H1 (cell line): ENCODE data around the gene KRTAP12-3. TPM values are rescaled to one million over a fixed set of nuclear protein-coding genes. Genes with fewer than 3 reads are reported as not detected.

Experiments used
- BRCA1 ChIP-seq: IDR thresholded peaks from 2 replicates; pipeline ENCODE4 v1.6.1; 2012; ENCODE audit warnings: low read depth, low read length, improper control_type of control experiment
- CBX5 ChIP-seq: fragments of 300-800, 300-1000 bp; sonication (generic); IDR thresholded peaks from 2 replicates; pipeline ENCODE4 v1.7.1; 2016; ENCODE audit warnings: antibody characterized with exemption, low read length, low read depth
- CBX8 ChIP-seq: fragments of 300-800, 300-1000 bp; sonication (generic); IDR thresholded peaks from 2 replicates; pipeline ENCODE4 v1.7.1; 2016; ENCODE audit warnings: low read depth, low read length, borderline replicate concordance
- EP300 ChIP-seq, 2 experiments: IDR thresholded peaks; 1 replicate in 1 of 2; 2 replicates in 1 of 2; pipeline ENCODE4 v1.6.1; 2011 to 2012; ENCODE audit warnings: low read depth in 2 of 2, low read length in 2 of 2, mild to moderate bottlenecking in 2 of 2, borderline replicate concordance in 1 of 2, inconsistent platforms in 1 of 2, moderate library complexity in 1 of 2
- NRF1 ChIP-seq: IDR thresholded peaks from 2 replicates; pipeline ENCODE4 v1.6.1; 2011; ENCODE audit warnings: mild to moderate bottlenecking, low read depth, low read length, improper control_type of control experiment
- SIN3A ChIP-seq, 2 experiments: IDR thresholded peaks in 1 of 2; conservative IDR thresholded peaks in 1 of 2; 2 replicates each; pipeline ENCODE4 v1.6.1; 2011 to 2012; ENCODE audit warnings: low read length in 2 of 2, improper control_type of control experiment in 1 of 2, low read depth in 1 of 2, mild to moderate bottlenecking in 1 of 2
- SUZ12 ChIP-seq: fragments of 200-600 bp; sonication (generic); IDR thresholded peaks from 2 replicates; pipeline ENCODE4 v1.6.1; 2012; ENCODE audit warnings: mild to moderate bottlenecking, inconsistent platforms, low read length, moderate library complexity, mixed read lengths
- polyA plus RNA-seq, 7 experiments: library from polyadenylated mRNA; depleted of rRNA in 3 of 7; stranded (reverse) in 5 of 7; unstranded in 2 of 7; fragments of >200 nt in 5 of 7; fragments of 200-250 nt in 2 of 7; gene quantifications; 1 replicate in 5 of 7; 2 replicates in 1 of 7; 4 replicates in 1 of 7; pipeline versions ENCODE4 v1.2.1 to v1.2.3, GENCODE V29; 2011 to 2013; ENCODE audit warnings: missing spikeins in 2 of 7, mixed read lengths in 2 of 7
- total RNA-seq: library from RNA; stranded (reverse); fragmentation: NEBNext Ultra II Directional; extraction: Animal tissue kit (Norgen Biotek cat#: 25700); gene quantifications from 2 replicates; pipeline ENCODE4 v1.2.1, GENCODE V29; 2021
- TF ChIP-seq, protein P1 (sequence below), 3 experiments: IDR thresholded peaks; 1 replicate in 2 of 3; 2 replicates in 1 of 3; pipeline versions ENCODE4 v1.5.1 to v1.6.1; 2011; ENCODE audit warnings: low read length in 3 of 3, mild to moderate bottlenecking in 3 of 3, inconsistent platforms in 2 of 3, low read depth in 1 of 3, moderate library complexity in 1 of 3; ENCODE audit not compliant: insufficient read depth in 1 of 3; ENCODE audit errors: control extremely low read depth in 1 of 3

Gene KRTAP12-3
- total and polyA plus RNA-seq, 2 of the 8 experiments (the other 6 are each of a cell fraction or from before 2014, with no cell fraction given), result not detected

- TF ChIP-seq, protein P1, sequence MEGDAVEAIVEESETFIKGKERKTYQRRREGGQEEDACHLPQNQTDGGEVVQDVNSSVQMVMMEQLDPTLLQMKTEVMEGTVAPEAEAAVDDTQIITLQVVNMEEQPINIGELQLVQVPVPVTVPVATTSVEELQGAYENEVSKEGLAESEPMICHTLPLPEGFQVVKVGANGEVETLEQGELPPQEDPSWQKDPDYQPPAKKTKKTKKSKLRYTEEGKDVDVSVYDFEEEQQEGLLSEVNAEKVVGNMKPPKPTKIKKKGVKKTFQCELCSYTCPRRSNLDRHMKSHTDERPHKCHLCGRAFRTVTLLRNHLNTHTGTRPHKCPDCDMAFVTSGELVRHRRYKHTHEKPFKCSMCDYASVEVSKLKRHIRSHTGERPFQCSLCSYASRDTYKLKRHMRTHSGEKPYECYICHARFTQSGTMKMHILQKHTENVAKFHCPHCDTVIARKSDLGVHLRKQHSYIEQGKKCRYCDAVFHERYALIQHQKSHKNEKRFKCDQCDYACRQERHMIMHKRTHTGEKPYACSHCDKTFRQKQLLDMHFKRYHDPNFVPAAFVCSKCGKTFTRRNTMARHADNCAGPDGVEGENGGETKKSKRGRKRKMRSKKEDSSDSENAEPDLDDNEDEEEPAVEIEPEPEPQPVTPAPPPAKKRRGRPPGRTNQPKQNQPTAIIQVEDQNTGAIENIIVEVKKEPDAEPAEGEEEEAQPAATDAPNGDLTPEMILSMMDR (IDR thresholded peaks at IDR 0.05; ENCODE audit: control extremely low read depth in 1 of 3, insufficient read depth in 1 of 3, low read depth in 1 of 3, low read length in 3 of 3), result no peak
- no peak for TF ChIP-seq SUZ12
- TF ChIP-seq EP300 (IDR thresholded peaks at IDR 0.05; ENCODE audit: borderline replicate concordance in 1 of 2, low read depth in 2 of 2, low read length in 2 of 2), result no peak
- TF ChIP-seq NRF1, result no peak
- TF ChIP-seq SIN3A (conservative IDR thresholded peaks at IDR 0.05 in 1 of 2, IDR thresholded peaks at IDR 0.05 in 1 of 2; ENCODE audit: low read depth in 1 of 2, low read length in 2 of 2), result no peak
- no peak for TF ChIP-seq BRCA1
- TF ChIP-seq CBX5, result no peak
- TF ChIP-seq CBX8, result no peak
These were observed 17.0 kb upstream of the KRTAP12-3 start (continued) for GRCh38 chr21:44640761-44641160.
